Muscle layer of colon (tissue), 2 donors: Measurements from ENCODE around the gene KRTAP9-1.
"Not testable (repeated sequence)": the region's sequence is repeated elsewhere in the genome, so short reads cannot be mapped to it uniquely, and the experiment has no call there.

Source experiments
- H3K27ac ChIP-seq: one replicate; pipeline ENCODE4 v1.7.0; 2013; ENCODE audit warnings: low read depth, mild to moderate bottlenecking, low read length, moderate library complexity
- H3K27me3 ChIP-seq, 2 donors: one replicate each; pipeline ENCODE4 v1.7.0; 2013; ENCODE audit warnings: low read length in 2 of 2, mild to moderate bottlenecking in 2 of 2; ENCODE audit not compliant: insufficient read depth in 2 of 2, control insufficient read depth in 1 of 2
- H3K36me3 ChIP-seq: one replicate; pipeline ENCODE4 v1.7.0; 2013; ENCODE audit warnings: mild to moderate bottlenecking, low read length; ENCODE audit not compliant: insufficient read depth
- H3K4me1 ChIP-seq: one replicate; pipeline ENCODE4 v1.7.0; 2013; ENCODE audit warnings: mild to moderate bottlenecking, low read length; ENCODE audit not compliant: insufficient read depth
- H3K4me3 ChIP-seq, 2 donors: one replicate each; pipeline ENCODE4 v1.7.0; 2013; ENCODE audit warnings: low read length in 2 of 2, low read depth in 1 of 2, mild to moderate bottlenecking in 1 of 2, moderate library complexity in 1 of 2
- H3K9ac ChIP-seq: one replicate; pipeline ENCODE4 v1.7.0; 2013; ENCODE audit warnings: low read length
- H3K9me3 ChIP-seq: one replicate; pipeline ENCODE4 v1.7.0; 2013; ENCODE audit warnings: mild to moderate bottlenecking, low read length
- donor health status: abdominal sarcoma.
- donor health status: Adenocarcinoma of cecum.

Gene KRTAP9-1

GRCh38 chr17:41185001-41185400 lies 4.7 kb upstream of the KRTAP9-1 start:
- Histone ChIP-seq H3K36me3 (no peaks in the 10 kb centered on the region), H3K4me3 (no peak overlapping the region), H3K27me3 (peaks cover 0 to 1% of the 10 kb centered on the region in 2 donors), H3K27ac (no peak overlapping the region), H3K9me3 (no peaks in the 10 kb centered on the region), H3K9ac (no peak overlapping the region), H3K4me1 (no peaks in the 10 kb centered on the region)

DNA sequence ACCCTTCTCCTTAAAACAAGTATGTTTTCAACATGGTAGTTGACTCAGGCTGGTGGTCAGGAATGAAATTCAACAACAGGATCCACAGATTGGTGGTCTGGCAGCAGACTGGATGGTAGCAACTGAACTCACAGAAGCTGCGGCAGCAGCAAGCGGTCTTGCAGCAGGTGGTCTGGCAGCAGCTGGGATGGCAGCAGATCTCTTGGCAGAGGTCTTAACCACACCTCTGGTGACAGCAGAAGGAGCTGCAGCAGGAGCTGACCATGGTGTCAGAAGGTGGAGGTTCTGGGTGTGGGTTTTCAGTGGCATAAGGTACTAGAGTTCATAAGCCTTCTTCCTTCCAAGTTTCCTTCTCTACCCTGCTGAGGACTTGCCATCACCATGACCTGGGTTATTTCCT lies 2.8 kb upstream of the KRTAP9-1 start:
- H3K27me3 ChIP-seq, result peaks cover 0 to 4% of the 10 kb centered on the region in 2 donors
- no peaks in the 10 kb centered on the region for H3K9me3 ChIP-seq
- H3K36me3 ChIP-seq, result no peaks in the 10 kb centered on the region
- no peak overlapping the region for H3K9ac ChIP-seq
- H3K4me3 ChIP-seq, result no peak overlapping the region
- H3K4me1 ChIP-seq, result no peaks in the 10 kb centered on the region
- H3K27ac ChIP-seq, result no peak overlapping the region

DNA sequence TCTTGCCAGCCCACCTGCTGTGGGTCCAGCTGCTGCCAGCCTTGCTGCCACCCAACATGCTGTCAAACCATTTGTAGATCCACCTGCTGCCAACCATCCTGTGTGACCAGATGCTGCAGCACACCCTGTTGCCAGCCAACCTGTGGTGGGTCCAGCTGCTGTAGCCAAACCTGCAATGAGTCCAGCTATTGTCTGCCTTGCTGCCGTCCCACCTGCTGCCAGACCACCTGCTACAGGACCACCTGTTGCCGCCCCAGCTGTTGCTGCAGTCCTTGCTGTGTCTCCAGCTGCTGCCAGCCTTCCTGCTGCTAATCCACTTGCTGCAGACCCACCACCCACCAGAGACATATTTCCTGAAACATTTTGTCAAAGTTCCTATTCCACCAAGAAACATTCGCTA lies 641 bp downstream of the KRTAP9-1 start:
- Histone ChIP-seq H3K36me3 (no peaks in the 10 kb centered on the region), H3K4me3 (no peak overlapping the region), H3K27me3 (peaks cover 0 to 4% of the 10 kb centered on the region in 2 donors), H3K9me3 (no peaks in the 10 kb centered on the region), H3K27ac (no peak overlapping the region), H3K4me1 (no peaks in the 10 kb centered on the region), H3K9ac (no peak overlapping the region)

DNA sequence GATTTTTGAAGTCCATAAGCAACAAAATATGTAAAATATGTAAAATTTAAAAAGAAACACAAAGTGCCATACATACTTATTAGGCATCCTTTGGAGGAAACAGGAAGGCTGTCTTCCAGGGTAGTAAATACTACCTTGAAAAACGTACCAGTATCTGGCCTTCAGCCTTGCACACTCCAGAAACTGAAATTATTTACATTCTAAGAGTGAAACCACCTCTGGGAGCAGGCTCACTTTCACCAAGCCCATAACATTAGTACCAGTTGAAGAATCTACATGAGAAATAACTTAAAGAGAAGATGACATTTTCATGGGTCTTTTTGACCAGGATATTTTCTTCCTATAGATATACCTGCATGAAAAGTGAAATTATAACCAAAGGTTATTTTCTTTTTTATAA lies 6.4 kb downstream of the KRTAP9-1 start:
- no peaks in the 10 kb centered on the region for H3K27me3 ChIP-seq
- H3K27ac ChIP-seq, result no peak overlapping the region
- H3K9me3 ChIP-seq, result no peaks in the 10 kb centered on the region
- H3K4me3 ChIP-seq, result no peak overlapping the region
- H3K9ac ChIP-seq, result no peak overlapping the region
- no peaks in the 10 kb centered on the region for H3K36me3 ChIP-seq
- H3K4me1 ChIP-seq, result no peaks in the 10 kb centered on the region

DNA sequence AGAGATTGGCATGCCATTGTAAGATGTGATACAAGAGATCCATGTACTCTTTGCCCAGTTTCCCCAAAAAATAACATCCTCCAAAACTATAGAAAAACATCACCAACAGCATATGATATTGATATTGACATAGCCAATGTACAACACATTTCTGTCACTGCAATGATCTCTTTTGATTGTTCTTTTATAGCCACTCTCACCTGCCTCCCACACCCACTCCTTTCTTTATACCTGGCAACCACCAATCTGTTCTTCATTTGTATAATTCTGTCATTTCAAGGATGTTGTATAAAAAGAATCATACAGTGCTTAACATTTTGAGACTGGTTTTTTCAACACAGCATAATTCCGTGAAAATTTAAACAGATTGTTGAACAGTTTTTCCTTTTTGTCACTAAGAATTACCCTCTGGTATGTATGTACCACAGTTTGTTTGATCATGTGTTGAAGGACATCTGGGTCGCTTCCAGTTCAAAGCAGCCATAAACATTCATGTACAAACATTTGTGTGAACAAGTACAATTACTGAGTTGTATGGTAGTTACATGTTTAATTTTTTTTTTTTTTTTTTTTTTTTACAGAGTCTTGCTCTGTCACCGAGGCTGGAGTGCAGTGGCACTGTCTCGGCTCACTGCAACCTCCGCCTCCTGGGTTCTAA lies 9.9 kb downstream of the KRTAP9-1 start:
- Histone ChIP-seq H3K36me3 (no peaks in the 10 kb centered on the region), H3K9ac (no peak overlapping the region), H3K4me1 (no peaks in the 10 kb centered on the region), H3K27me3 (no peaks in the 10 kb centered on the region), H3K9me3 (no peaks in the 10 kb centered on the region), H3K27ac (no peak overlapping the region), H3K4me3 (no peak overlapping the region)

GRCh38 chr17:41211845-41212466 lies 22.3 kb downstream of the KRTAP9-1 start:
- Histone ChIP-seq H3K4me3 (no peak overlapping the region), H3K9ac (no peak overlapping the region), H3K27me3 (peaks cover 0 to 4% of the 10 kb centered on the region in 2 donors), H3K27ac (no peak overlapping the region), H3K4me1 (no peaks in the 10 kb centered on the region), H3K36me3 (no peaks in the 10 kb centered on the region), H3K9me3 (no peaks in the 10 kb centered on the region)

GRCh38 chr17:41212524-41213169 lies 23.0 kb downstream of the KRTAP9-1 start:
- Histone ChIP-seq H3K9ac (no peak overlapping the region), H3K27me3 (peaks cover 0 to 4% of the 10 kb centered on the region in 2 donors), H3K27ac (no peak overlapping the region), H3K9me3 (no peaks in the 10 kb centered on the region), H3K4me1 (no peaks in the 10 kb centered on the region), H3K36me3 (no peaks in the 10 kb centered on the region), H3K4me3 (no peak overlapping the region)

GRCh38 chr17:41215681-41216080 lies 26.0 kb downstream of the KRTAP9-1 start:
- Histone ChIP-seq H3K9ac (no peak overlapping the region), H3K27me3 (no peaks in the 10 kb centered on the region), H3K36me3 (no peaks in the 10 kb centered on the region), H3K27ac (no peak overlapping the region), H3K4me1 (no peaks in the 10 kb centered on the region), H3K9me3 (no peaks in the 10 kb centered on the region), H3K4me3 (no peak overlapping the region)

DNA sequence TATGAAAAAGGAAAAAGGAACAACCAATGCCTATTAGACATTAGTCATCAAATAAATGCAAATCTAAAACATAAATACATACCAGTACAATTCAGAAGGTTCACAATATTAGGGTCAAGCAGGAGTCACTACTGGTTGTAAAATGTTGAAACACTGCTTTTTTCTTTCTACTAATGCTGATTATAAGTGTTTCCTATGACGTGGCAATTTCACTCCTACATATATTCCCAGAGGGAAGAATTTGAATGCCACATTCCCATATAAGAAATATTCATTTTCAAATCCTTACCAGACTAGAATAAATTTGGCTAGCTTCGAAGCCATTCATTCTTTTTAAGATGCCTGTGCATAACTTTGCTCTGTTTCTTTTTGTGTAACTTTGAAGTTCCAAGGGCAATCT lies 34.1 kb downstream of the KRTAP9-1 start:
- H3K4me1 ChIP-seq, result no peaks in the 10 kb centered on the region
- H3K9me3 ChIP-seq, result no peaks in the 10 kb centered on the region
- H3K9ac ChIP-seq, result no peak overlapping the region
- H3K27me3 ChIP-seq, result no peaks in the 10 kb centered on the region
- no peaks in the 10 kb centered on the region for H3K36me3 ChIP-seq
- no peak overlapping the region for H3K27ac ChIP-seq
- H3K4me3 ChIP-seq, result no peak overlapping the region

GRCh38 chr17:41226051-41226450 lies 36.4 kb downstream of the KRTAP9-1 start:
- H3K4me1 ChIP-seq, result no peaks in the 10 kb centered on the region
- H3K9me3 ChIP-seq, result no peaks in the 10 kb centered on the region
- no peaks in the 10 kb centered on the region for H3K36me3 ChIP-seq
- no peaks in the 10 kb centered on the region for H3K27me3 ChIP-seq
- no peak overlapping the region for H3K9ac ChIP-seq
- no peak overlapping the region for H3K4me3 ChIP-seq
- no peak overlapping the region for H3K27ac ChIP-seq

- not testable (repeated sequence) for H3K4me3 ChIP-seq, H3K9me3 ChIP-seq, H3K4me1 ChIP-seq, H3K27ac ChIP-seq, H3K27me3 ChIP-seq, H3K9ac ChIP-seq, H3K36me3 ChIP-seq
These were observed 37.0 kb downstream of the KRTAP9-1 start, which contains the start of gene KRTAP9-2 for GRCh38 chr17:41226598-41227095. Gene KRTAP9-2, plus strand, starts transcription at chr17:41226648. Its CDS starts 7 bp downstream, at chr17:41226655.
